Stimulated activated CD4-positive, alpha-beta T cell treated with anti-CD3 and anti-CD28 coated beads, Interleukin-1b, Interleukin-23, amount 100 ng/mL, for 48 hours (primary cell): Measurements from ENCODE around the gene PPT1.

ENCODE experiments used
- DNase-seq: peaks from one replicate; pipeline ENCODE4 v3.0.0-alpha.2; 2020

Gene PPT1

DNA sequence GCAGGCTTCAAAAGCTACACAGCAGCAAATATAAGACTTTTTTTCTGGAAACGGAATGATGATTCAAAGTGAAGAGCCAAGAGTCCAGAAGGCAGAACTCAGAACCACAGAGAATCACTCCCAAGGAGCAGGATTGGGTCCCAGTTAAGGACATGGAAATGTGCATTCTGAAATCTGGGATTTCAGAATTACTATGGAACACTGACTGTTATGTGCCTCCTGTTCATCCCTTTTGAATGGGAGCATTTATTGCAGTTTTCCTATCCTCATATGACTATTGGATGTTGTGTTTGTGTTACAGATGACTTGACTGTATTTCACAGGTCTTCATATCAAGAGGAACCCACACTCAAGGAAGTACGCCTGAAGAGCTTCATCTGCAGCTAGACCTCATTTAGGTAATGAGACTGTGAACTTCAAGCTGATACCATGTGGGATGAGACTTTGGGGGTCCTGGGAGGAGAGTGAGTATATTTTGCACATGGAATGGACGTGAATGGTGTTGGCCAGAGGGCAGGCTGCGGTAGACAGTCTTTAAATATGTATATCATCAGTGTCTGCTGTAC, 73.6 kb downstream of the PPT1 start:
- no peak for DNase-seq
